HT1080 (cell line): ENCODE measurements around the gene MEN1. TPM values are rescaled to one million over a fixed set of nuclear protein-coding genes. Genes with fewer than 3 reads are reported as not detected.

ENCODE experiments used
- DNase-seq: peaks from one replicate; pipeline ENCODE4 v3.0.0-alpha.2; 2015; ENCODE audit warnings: low read depth
- total RNA-seq: library from RNA; depleted of rRNA; stranded (reverse); fragments of >200 nt; shearing (Covaris generic); gene quantifications from 2 replicates; pipeline ENCODE4 v1.2.3, GENCODE V29; 2014

MEN1 gene
- total RNA-seq, 1 experiment from 2014 or later: 34.1 TPM

GRCh38 chr11:64803158-64803845, 7.0 kb downstream of the MEN1 start, which contains the start of gene MAP4K2:
MAP4K2 (minus strand) TSS chr11:64803214; CDS start chr11:64803149, 65 bp downstream.
- DNase-seq: peak; percentile 75

- DNase-seq: no peak
Observed at GRCh38 chr11:64802370-64803157, 7.8 kb downstream of the MEN1 start.

GRCh38 chr11:64801561-64802369, 8.6 kb downstream of the MEN1 start:
- no peak for DNase-seq

GRCh38 chr11:64801158-64801464, 9.2 kb downstream of the MEN1 start:
- no peak for DNase-seq

- DNase-seq: no peak
Observed at GRCh38 chr11:64800303-64801157, 9.8 kb downstream of the MEN1 start.

- peak; percentile 19 for DNase-seq
Observed at GRCh38 chr11:64799623-64800302, 10.6 kb downstream of the MEN1 start.

- DNase-seq: no peak
Observed at GRCh38 chr11:64799256-64799622, 11.1 kb downstream of the MEN1 start.

- no peak for DNase-seq
Observed at GRCh38 chr11:64796757-64797541, 13.4 kb downstream of the MEN1 start.

GRCh38 chr11:64796047-64796756, 14.1 kb downstream of the MEN1 start:
- no peak for DNase-seq

GRCh38 chr11:64794526-64794925, 15.8 kb downstream of the MEN1 start:
- DNase-seq: no peak

GRCh38 chr11:64793271-64794160, 16.8 kb downstream of the MEN1 start:
- no peak for DNase-seq

- DNase-seq: no peak
Observed at GRCh38 chr11:64792482-64792881, 17.9 kb downstream of the MEN1 start.

- no peak for DNase-seq
Observed at GRCh38 chr11:64791781-64792291, 18.5 kb downstream of the MEN1 start.

- DNase-seq: no peak
Observed at GRCh38 chr11:64790205-64791095, 19.9 kb downstream of the MEN1 start.

- DNase-seq: no peak
Observed at GRCh38 chr11:64789331-64790204, 20.8 kb downstream of the MEN1 start.
